ENCODE results near the gene ZCCHC2. TPM values are rescaled to one million over a fixed set of nuclear protein-coding genes. Genes with fewer than 3 reads are reported as not detected.
A peak's percentile ranks its signal among the peaks of the same experiment; 100 is the strongest.

ZCCHC2 gene
- total RNA-seq, 1 donor from 2014 or later = 21.0 TPM

GRCh38 chr18:62572456-62572855 is 49.6 kb downstream of the ZCCHC2 start:
- no peaks in the 10 kb centered on the region for H3K4me1 Mint-ChIP-seq (ENCODE audit: unreplicated experiment)
- DNase-seq (ENCODE audit: low spot score) = no peak
- no peaks in the 10 kb centered on the region for H3K9me3 Mint-ChIP-seq (ENCODE audit: unreplicated experiment)
- no peak for TF ChIP-seq CTCF (IDR thresholded peaks at IDR 0.05; ENCODE audit: unreplicated experiment)
- H3K36me3 Mint-ChIP-seq (ENCODE audit: low read depth, unreplicated experiment) = peaks cover 38% of the 10 kb centered on the region
- H3K27me3 Mint-ChIP-seq (ENCODE audit: unreplicated experiment) = peaks cover 5% of the 10 kb centered on the region
- no peak overlapping the region for H3K27ac Mint-ChIP-seq (ENCODE audit: unreplicated experiment)
- H3K4me3 Mint-ChIP-seq (ENCODE audit: unreplicated experiment) = no peak overlapping the region

GRCh38 chr18:62574776-62575175 is 52.0 kb downstream of the ZCCHC2 start:
- Mint-ChIP-seq H3K27me3 (ENCODE audit: unreplicated experiment) (peaks cover 5% of the 10 kb centered on the region), H3K4me1 (ENCODE audit: unreplicated experiment) (no peaks in the 10 kb centered on the region), H3K36me3 (ENCODE audit: low read depth, unreplicated experiment) (peaks cover 42% of the 10 kb centered on the region), H3K27ac (ENCODE audit: unreplicated experiment) (no peak overlapping the region), H3K9me3 (ENCODE audit: unreplicated experiment) (no peaks in the 10 kb centered on the region), H3K4me3 (ENCODE audit: unreplicated experiment) (peak overlapping the region; percentile 18)
- no peak for TF ChIP-seq CTCF (IDR thresholded peaks at IDR 0.05; ENCODE audit: unreplicated experiment)
- no peak for DNase-seq (ENCODE audit: low spot score)

GRCh38 chr18:62576271-62576670 is 53.4 kb downstream of the ZCCHC2 start:
- no peak for TF ChIP-seq CTCF (IDR thresholded peaks at IDR 0.05; ENCODE audit: unreplicated experiment)
- peaks cover 5% of the 10 kb centered on the region for H3K27me3 Mint-ChIP-seq (ENCODE audit: unreplicated experiment)
- H3K4me1 Mint-ChIP-seq (ENCODE audit: unreplicated experiment) = no peaks in the 10 kb centered on the region
- no peak overlapping the region for H3K27ac Mint-ChIP-seq (ENCODE audit: unreplicated experiment)
- no peak for DNase-seq (ENCODE audit: low spot score)
- H3K9me3 Mint-ChIP-seq (ENCODE audit: unreplicated experiment) = no peaks in the 10 kb centered on the region
- H3K36me3 Mint-ChIP-seq (ENCODE audit: low read depth, unreplicated experiment) = peaks cover 31% of the 10 kb centered on the region
- no peak overlapping the region for H3K4me3 Mint-ChIP-seq (ENCODE audit: unreplicated experiment)

GRCh38 chr18:62576845-62577512 is 54.2 kb downstream of the ZCCHC2 start:
- Mint-ChIP-seq H3K4me3 (ENCODE audit: unreplicated experiment) (no peak overlapping the region), H3K9me3 (ENCODE audit: unreplicated experiment) (no peaks in the 10 kb centered on the region), H3K27ac (ENCODE audit: unreplicated experiment) (no peak overlapping the region), H3K4me1 (ENCODE audit: unreplicated experiment) (peaks cover 2% of the 10 kb centered on the region), H3K27me3 (ENCODE audit: unreplicated experiment) (peaks cover 7% of the 10 kb centered on the region), H3K36me3 (ENCODE audit: low read depth, unreplicated experiment) (peaks cover 33% of the 10 kb centered on the region)
- no peak for TF ChIP-seq CTCF (IDR thresholded peaks at IDR 0.05; ENCODE audit: unreplicated experiment)
- no peak for DNase-seq (ENCODE audit: low spot score)

GRCh38 chr18:62577765-62578164 is 54.9 kb downstream of the ZCCHC2 start:
- TF ChIP-seq CTCF (IDR thresholded peaks at IDR 0.05; ENCODE audit: unreplicated experiment) = no peak
- Mint-ChIP-seq H3K9me3 (ENCODE audit: unreplicated experiment) (no peaks in the 10 kb centered on the region), H3K4me3 (ENCODE audit: unreplicated experiment) (no peak overlapping the region), H3K27me3 (ENCODE audit: unreplicated experiment) (peaks cover 11% of the 10 kb centered on the region), H3K4me1 (ENCODE audit: unreplicated experiment) (peaks cover 4% of the 10 kb centered on the region), H3K36me3 (ENCODE audit: low read depth, unreplicated experiment) (peaks cover 35% of the 10 kb centered on the region), H3K27ac (ENCODE audit: unreplicated experiment) (no peak overlapping the region)
- no peak for DNase-seq (ENCODE audit: low spot score)

All from endothelial cell (in vitro differentiated cells).